ENCODE results near the gene GPR3.

The GPR3 gene

GRCh38 chr1:27358038-27358927, 34.1 kb upstream of the GPR3 start:
- H3K4me1 ChIP-seq (ENCODE audit: insufficient read depth, low read length, poor library complexity, severe bottlenecking), result no peaks in the 10 kb centered on the region
- no peaks in the 10 kb centered on the region for H3K27me3 ChIP-seq (ENCODE audit: insufficient read depth, low read length, poor library complexity, severe bottlenecking)
- H3K79me2 ChIP-seq (ENCODE audit: insufficient read depth, low read length), result no peaks in the 10 kb centered on the region
- H3K9me3 ChIP-seq (ENCODE audit: insufficient read depth, low read depth, low read length), result no peaks in the 10 kb centered on the region
- no peak overlapping the region for H3K4me2 ChIP-seq (ENCODE audit: low read depth, low read length, poor library complexity, severe bottlenecking)
- TF ChIP-seq, protein P1, sequence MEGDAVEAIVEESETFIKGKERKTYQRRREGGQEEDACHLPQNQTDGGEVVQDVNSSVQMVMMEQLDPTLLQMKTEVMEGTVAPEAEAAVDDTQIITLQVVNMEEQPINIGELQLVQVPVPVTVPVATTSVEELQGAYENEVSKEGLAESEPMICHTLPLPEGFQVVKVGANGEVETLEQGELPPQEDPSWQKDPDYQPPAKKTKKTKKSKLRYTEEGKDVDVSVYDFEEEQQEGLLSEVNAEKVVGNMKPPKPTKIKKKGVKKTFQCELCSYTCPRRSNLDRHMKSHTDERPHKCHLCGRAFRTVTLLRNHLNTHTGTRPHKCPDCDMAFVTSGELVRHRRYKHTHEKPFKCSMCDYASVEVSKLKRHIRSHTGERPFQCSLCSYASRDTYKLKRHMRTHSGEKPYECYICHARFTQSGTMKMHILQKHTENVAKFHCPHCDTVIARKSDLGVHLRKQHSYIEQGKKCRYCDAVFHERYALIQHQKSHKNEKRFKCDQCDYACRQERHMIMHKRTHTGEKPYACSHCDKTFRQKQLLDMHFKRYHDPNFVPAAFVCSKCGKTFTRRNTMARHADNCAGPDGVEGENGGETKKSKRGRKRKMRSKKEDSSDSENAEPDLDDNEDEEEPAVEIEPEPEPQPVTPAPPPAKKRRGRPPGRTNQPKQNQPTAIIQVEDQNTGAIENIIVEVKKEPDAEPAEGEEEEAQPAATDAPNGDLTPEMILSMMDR (conservative IDR thresholded peaks at IDR 0.05; ENCODE audit: low read length), result no peak
- TF ChIP-seq EZH2phosphoT487 (IDR thresholded peaks at IDR 0.05; ENCODE audit: borderline replicate concordance), result no peak
- H2AFZ ChIP-seq (ENCODE audit: low read length), result no peak overlapping the region
- no peaks in the 10 kb centered on the region for H3K36me3 ChIP-seq (ENCODE audit: insufficient read depth, low read length)
- no peak overlapping the region for H3K4me3 ChIP-seq (ENCODE audit: low read length, poor library complexity, severe bottlenecking)
- H3F3A ChIP-seq (ENCODE audit: low read depth), result no peaks in the 10 kb centered on the region
- H3K9me2 ChIP-seq (replicated peaks; ENCODE audit: low read depth, low read length), result no peaks in the 10 kb centered on the region
- H3K9ac ChIP-seq (ENCODE audit: low read depth, low read length, poor library complexity, severe bottlenecking), result no peak overlapping the region
- no peaks in the 10 kb centered on the region for H4K20me1 ChIP-seq (ENCODE audit: insufficient read depth, low read length, poor library complexity, severe bottlenecking)

DNA sequence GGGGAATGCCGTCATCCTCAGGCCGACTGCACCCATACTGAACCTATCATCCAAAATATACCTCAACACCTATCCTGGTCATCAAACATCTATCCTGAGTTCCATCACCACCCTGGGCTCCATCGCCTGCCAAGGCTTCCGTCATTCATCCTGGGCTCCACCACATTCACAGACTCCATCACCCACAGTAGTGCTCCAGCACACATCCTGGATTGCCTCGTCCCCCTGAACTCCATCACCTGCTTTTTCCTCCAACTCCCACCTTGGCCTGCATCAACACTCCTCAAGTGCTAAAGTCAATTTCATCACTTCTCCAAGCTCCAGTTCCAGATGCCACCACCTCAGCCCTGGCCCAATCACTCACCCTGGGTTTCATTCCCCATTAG, 33.5 kb upstream of the GPR3 start:
- Histone ChIP-seq H3F3A (ENCODE audit: low read depth) (no peaks in the 10 kb centered on the region), H3K9ac (ENCODE audit: low read depth, low read length, poor library complexity, severe bottlenecking) (no peak overlapping the region), H3K36me3 (ENCODE audit: insufficient read depth, low read length) (no peaks in the 10 kb centered on the region), H3K4me1 (ENCODE audit: insufficient read depth, low read length, poor library complexity, severe bottlenecking) (no peaks in the 10 kb centered on the region), H3K79me2 (ENCODE audit: insufficient read depth, low read length) (no peaks in the 10 kb centered on the region), H2AFZ (ENCODE audit: low read length) (no peak overlapping the region), H3K27me3 (ENCODE audit: insufficient read depth, low read length, poor library complexity, severe bottlenecking) (no peaks in the 10 kb centered on the region), H3K9me2 (replicated peaks; ENCODE audit: low read depth, low read length) (no peaks in the 10 kb centered on the region), H3K4me3 (ENCODE audit: low read length, poor library complexity, severe bottlenecking) (no peak overlapping the region), H3K4me2 (ENCODE audit: low read depth, low read length, poor library complexity, severe bottlenecking) (no peak overlapping the region), H3K9me3 (ENCODE audit: insufficient read depth, low read depth, low read length) (no peaks in the 10 kb centered on the region), H4K20me1 (ENCODE audit: insufficient read depth, low read length, poor library complexity, severe bottlenecking) (no peaks in the 10 kb centered on the region)
- TF ChIP-seq, protein P1 (conservative IDR thresholded peaks at IDR 0.05; ENCODE audit: low read length), result no peak
- no peak for TF ChIP-seq EZH2phosphoT487 (IDR thresholded peaks at IDR 0.05; ENCODE audit: borderline replicate concordance)

- no peak overlapping the region for H3K9ac ChIP-seq (ENCODE audit: low read depth, low read length, poor library complexity, severe bottlenecking)
- H3K9me2 ChIP-seq (replicated peaks; ENCODE audit: low read depth, low read length), result no peaks in the 10 kb centered on the region
- no peaks in the 10 kb centered on the region for H3K9me3 ChIP-seq (ENCODE audit: insufficient read depth, low read depth, low read length)
- H3K79me2 ChIP-seq (ENCODE audit: insufficient read depth, low read length), result no peaks in the 10 kb centered on the region
- H3K4me1 ChIP-seq (ENCODE audit: insufficient read depth, low read length, poor library complexity, severe bottlenecking), result peaks cover 3% of the 10 kb centered on the region
- no peak overlapping the region for H2AFZ ChIP-seq (ENCODE audit: low read length)
- no peaks in the 10 kb centered on the region for H4K20me1 ChIP-seq (ENCODE audit: insufficient read depth, low read length, poor library complexity, severe bottlenecking)
- H3K4me3 ChIP-seq (ENCODE audit: low read length, poor library complexity, severe bottlenecking), result no peak overlapping the region
- no peaks in the 10 kb centered on the region for H3F3A ChIP-seq (ENCODE audit: low read depth)
- H3K36me3 ChIP-seq (ENCODE audit: insufficient read depth, low read length), result no peaks in the 10 kb centered on the region
- H3K27me3 ChIP-seq (ENCODE audit: insufficient read depth, low read length, poor library complexity, severe bottlenecking), result no peaks in the 10 kb centered on the region
- TF ChIP-seq EZH2phosphoT487 (IDR thresholded peaks at IDR 0.05; ENCODE audit: borderline replicate concordance), result no peak
- TF ChIP-seq, protein P1 (conservative IDR thresholded peaks at IDR 0.05; ENCODE audit: low read length), result no peak
- no peak overlapping the region for H3K4me2 ChIP-seq (ENCODE audit: low read depth, low read length, poor library complexity, severe bottlenecking)
Observed at GRCh38 chr1:27359822-27360158, 32.6 kb upstream of the GPR3 start.
